Fibroblast of gingiva (primary cell): Measurements from ENCODE around the gene KDM4C.
"Not testable (repeated sequence)": the region's sequence is repeated elsewhere in the genome, so short reads cannot be mapped to it uniquely, and the experiment has no call there.

Experiments
- DNase-seq: peaks from one replicate; pipeline ENCODE4 v3.0.0-alpha.2; 2011; ENCODE audit warnings: low read depth

Gene KDM4C

GRCh38 chr9:6764523-6764922 lies 6.8 kb downstream of the KDM4C start:
- no peak for DNase-seq

- DNase-seq: no peak
These were observed 7.2 kb downstream of the KDM4C start for GRCh38 chr9:6764950-6765349.

- no peak for DNase-seq
These were observed 7.6 kb downstream of the KDM4C start for GRCh38 chr9:6765396-6765795.

GRCh38 chr9:6766606-6767005 lies 8.8 kb downstream of the KDM4C start:
- no peak for DNase-seq

- not testable (repeated sequence) for DNase-seq
These were observed 10.8 kb downstream of the KDM4C start for GRCh38 chr9:6768587-6768986.

GRCh38 chr9:6771722-6772121 lies 13.9 kb downstream of the KDM4C start:
- DNase-seq: no peak

GRCh38 chr9:6777213-6777902 lies 19.6 kb downstream of the KDM4C start:
- DNase-seq: no peak

GRCh38 chr9:6779417-6780241 lies 21.9 kb downstream of the KDM4C start:
- no peak for DNase-seq

GRCh38 chr9:6780690-6781089 lies 22.9 kb downstream of the KDM4C start:
- no peak for DNase-seq

GRCh38 chr9:6781476-6781875 lies 23.7 kb downstream of the KDM4C start:
- DNase-seq: no peak

- DNase-seq: no peak
These were observed 24.6 kb downstream of the KDM4C start for GRCh38 chr9:6782345-6782744.

- no peak for DNase-seq
These were observed 25.2 kb downstream of the KDM4C start for GRCh38 chr9:6782981-6783380.

GRCh38 chr9:6783753-6784152 lies 26.0 kb downstream of the KDM4C start:
- DNase-seq: no peak

- no peak for DNase-seq
These were observed 27.9 kb downstream of the KDM4C start for GRCh38 chr9:6785682-6786081.

GRCh38 chr9:6787793-6788161 lies 30.0 kb downstream of the KDM4C start:
- DNase-seq: no peak

GRCh38 chr9:6788162-6789016 lies 30.6 kb downstream of the KDM4C start:
- peak; percentile 13 for DNase-seq

GRCh38 chr9:6789017-6789338 lies 31.2 kb downstream of the KDM4C start:
- not testable (repeated sequence) for DNase-seq

GRCh38 chr9:6790866-6791265 lies 33.1 kb downstream of the KDM4C start:
- no peak for DNase-seq

- DNase-seq: no peak
These were observed 35.4 kb downstream of the KDM4C start for GRCh38 chr9:6793203-6793602.

GRCh38 chr9:6794936-6795335 lies 37.2 kb downstream of the KDM4C start:
- DNase-seq: no peak

GRCh38 chr9:6802926-6803325 lies 45.2 kb downstream of the KDM4C start:
- DNase-seq: no peak

- DNase-seq: peak; percentile 68
These were observed 47.8 kb downstream of the KDM4C start for GRCh38 chr9:6805532-6805931.

- not testable (repeated sequence) for DNase-seq
These were observed 48.5 kb downstream of the KDM4C start for GRCh38 chr9:6806318-6806717.
